HepG2 (cell line): ENCODE measurements around the gene TTLL10.

Source experiments
- EZH2 ChIP-seq: conservative IDR thresholded peaks from 2 replicates; pipeline ENCODE4 v1.6.1; 2012; ENCODE audit warnings: mild to moderate bottlenecking, low read depth, low read length, moderate library complexity
- NFE2 ChIP-seq: sonication (generic); formaldehyde crosslinking; IDR thresholded peaks from 2 replicates; pipeline ENCODE4 v1.4.0; 2020; ENCODE audit warnings: missing genetic modification reagents
- SAFB2 ChIP-seq: sonication (generic); formaldehyde crosslinking; IDR thresholded peaks from 2 replicates; pipeline ENCODE4 v1.5.1; 2020; ENCODE audit warnings: missing genetic modification reagents, low read depth, mild to moderate bottlenecking, borderline replicate concordance
- SMAD1 ChIP-seq: sonication (generic); formaldehyde crosslinking; IDR thresholded peaks from 2 replicates; pipeline ENCODE4 v1.4.0; 2020; ENCODE audit warnings: missing genetic modification reagents, low read depth, mild to moderate bottlenecking, borderline replicate concordance
- SRSF9 ChIP-seq: fragments of 200-400 bp; formaldehyde crosslinking; IDR thresholded peaks from 2 replicates; pipeline ENCODE4 v1.6.1; 2018; ENCODE audit warnings: borderline replicate concordance, mild to moderate bottlenecking, low read depth, low read length; ENCODE audit not compliant: insufficient read depth, poor library complexity, severe bottlenecking
- TAF15 ChIP-seq: fragments of 200-400 bp; formaldehyde crosslinking; IDR thresholded peaks from one replicate; pipeline ENCODE4 v1.6.1; 2018; ENCODE audit warnings: mild to moderate bottlenecking, low read depth, low read length; ENCODE audit not compliant: poor library complexity, severe bottlenecking
- ZNF235 ChIP-seq: sonication (generic); formaldehyde crosslinking; IDR thresholded peaks from 2 replicates; pipeline ENCODE4 v1.8.1; 2023; ENCODE audit warnings: mild to moderate bottlenecking, missing genetic modification reagents, borderline replicate concordance
- ZNF318 ChIP-seq: sonication (generic); formaldehyde crosslinking; IDR thresholded peaks from 2 replicates; pipeline ENCODE4 v1.4.0; 2020; ENCODE audit warnings: mild to moderate bottlenecking, missing genetic modification reagents
- ZNF510 ChIP-seq: sonication (generic); formaldehyde crosslinking; IDR thresholded peaks from 2 replicates; pipeline ENCODE4 v1.4.0; 2020; ENCODE audit warnings: low read depth, mild to moderate bottlenecking, missing genetic modification reagents
- ZNF687 ChIP-seq: sonication (generic); formaldehyde crosslinking; IDR thresholded peaks from 2 replicates; pipeline ENCODE4 v1.5.1; 2020; ENCODE audit warnings: mild to moderate bottlenecking, missing genetic modification reagents, moderate library complexity

GRCh38 chr1:1143636-1144035 is 30.0 kb upstream of the TTLL10 start:
- no peak for TF ChIP-seq SMAD1 (CRISPR knock-in tag)
- no peak for TF ChIP-seq NFE2 (CRISPR knock-in tag)
- no peak for TF ChIP-seq SRSF9
- TF ChIP-seq ZNF318 (CRISPR knock-in tag): no peak
- no peak for TF ChIP-seq ZNF510 (CRISPR knock-in tag)
- TF ChIP-seq ZNF235 (CRISPR knock-in tag): no peak
- TF ChIP-seq EZH2: no peak
- no peak for TF ChIP-seq TAF15
- TF ChIP-seq SAFB2 (CRISPR knock-in tag): no peak
- TF ChIP-seq ZNF687: no peak
